HL-60 (cell line): ENCODE results near the gene NUSAP1.

ENCODE experiments used
- DNase-seq, 2 experiments: peaks; one replicate each; pipeline ENCODE4 v3.0.0-alpha.2; 2010 to 2020; ENCODE audit warnings: low read depth in 1 of 2, low spot score in 1 of 2
- H3K27ac ChIP-seq: fragments of 250-450 bp; sonication (Bioruptor Pico); replicated peaks from 2 replicates; pipeline ENCODE4 v1.5.1; 2020; ENCODE audit warnings: mild to moderate bottlenecking, moderate library complexity
- H3K27me3 ChIP-seq: fragments of 250-450 bp; sonication (Bioruptor Pico); 2 replicates; pipeline ENCODE4 v1.5.1; 2021; ENCODE audit warnings: mild to moderate bottlenecking, moderate library complexity; ENCODE audit not compliant: insufficient read depth, poor library complexity, severe bottlenecking
- H3K4me3 ChIP-seq: replicated peaks from 2 replicates; pipeline ENCODE4 v1.5.1; 2011; ENCODE audit warnings: mild to moderate bottlenecking, control low read depth, low read length; ENCODE audit not compliant: insufficient read depth
- CTCF ChIP-seq: IDR thresholded peaks from one replicate; pipeline ENCODE4 v1.5.1; 2011; ENCODE audit warnings: low read length, control low read depth, inconsistent platforms; ENCODE audit not compliant: insufficient read depth
- GABPA ChIP-seq: IDR thresholded peaks from 2 replicates; pipeline ENCODE4 v1.6.1; 2012; ENCODE audit warnings: low read depth
- POLR2AphosphoS5 ChIP-seq: IDR thresholded peaks from 2 replicates; pipeline ENCODE4 v1.6.1; 2012; ENCODE audit warnings: low read depth
- REST ChIP-seq: IDR thresholded peaks from 2 replicates; pipeline ENCODE4 v1.6.1; 2012; ENCODE audit warnings: low read depth; ENCODE audit not compliant: insufficient replicate concordance
- SPI1 ChIP-seq: IDR thresholded peaks from 2 replicates; pipeline ENCODE4 v1.6.1; 2012; ENCODE audit warnings: low read depth, mild to moderate bottlenecking, borderline replicate concordance

The NUSAP1 gene

DNA sequence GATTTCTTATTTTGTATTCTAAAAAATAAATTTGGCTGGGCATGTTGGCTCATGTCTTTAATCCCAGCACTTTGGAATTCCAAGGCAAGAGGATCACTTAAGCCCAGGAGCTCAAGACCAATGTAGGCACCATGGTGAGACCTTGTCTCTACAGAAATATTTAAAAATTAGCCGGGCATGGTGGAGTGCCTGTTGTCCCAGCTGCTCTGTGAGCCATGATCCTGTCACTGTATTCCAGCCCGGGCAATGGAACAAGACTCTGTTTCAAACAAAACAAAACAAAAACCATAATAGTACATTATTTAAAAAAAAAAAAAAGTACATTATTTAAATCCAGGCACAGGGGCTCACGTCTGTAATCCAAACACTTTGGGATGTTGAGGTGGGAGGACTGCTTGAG lies 78.8 kb downstream of the NUSAP1 start:
- H3K27ac ChIP-seq: no peak overlapping the region
- TF ChIP-seq CTCF (no peak), POLR2AphosphoS5 (no peak), REST (no peak)
- no peak overlapping the region for H3K4me3 ChIP-seq
- H3K27me3 ChIP-seq: no peaks in the 10 kb centered on the region
- DNase-seq: no peak

- Histone ChIP-seq H3K27ac (peak overlapping the region; percentile 66), H3K4me3 (peak overlapping the region; percentile 96), H3K27me3 (no peaks in the 10 kb centered on the region)
- no peak for DNase-seq
- no peak for TF ChIP-seq REST
- TF ChIP-seq GABPA: no peak
- no peak for TF ChIP-seq POLR2AphosphoS5
- TF ChIP-seq CTCF: no peak
- no peak for TF ChIP-seq SPI1
These were observed 83.6 kb downstream of the NUSAP1 start for GRCh38 chr15:41416128-41416741.

GRCh38 chr15:41416742-41417417 lies 84.2 kb downstream of the NUSAP1 start, which contains the start of gene RTF1:
Gene RTF1 (plus strand): TSS chr15:41417095. CDS start chr15:41417116, 21 bp downstream.
- TF ChIP-seq GABPA (no peak), POLR2AphosphoS5 (peak; percentile 77), SPI1 (no peak), CTCF (no peak)
- peak; percentile 76 to 90 for DNase-seq
- peak within 1 kb of the TSS; percentile 71 for H3K27ac ChIP-seq
- H3K27me3 ChIP-seq: no peaks in the 10 kb centered on the region
- H3K4me3 ChIP-seq: peak within 1 kb of the TSS; percentile 96
